Glomerular visceral epithelial cell (primary cell): Measurements from ENCODE around the gene CADPS.

Source experiments
- DNase-seq: peaks from one replicate; pipeline ENCODE4 v3.0.0-alpha.2; 2016; ENCODE audit errors: extremely low spot score

Gene CADPS

GRCh38 chr3:62749657-62750056, 125.6 kb downstream of the CADPS start:
- no peak for DNase-seq

- no peak for DNase-seq
Observed at GRCh38 chr3:62749130-62749529, 126.1 kb downstream of the CADPS start.

GRCh38 chr3:62737449-62737848, 137.8 kb downstream of the CADPS start:
- DNase-seq = no peak

GRCh38 chr3:62735510-62735909, 139.7 kb downstream of the CADPS start:
- no peak for DNase-seq

GRCh38 chr3:62732183-62732904, 142.9 kb downstream of the CADPS start:
- no peak for DNase-seq

- DNase-seq = no peak
Observed at GRCh38 chr3:62727981-62728380, 147.2 kb downstream of the CADPS start.

GRCh38 chr3:62727536-62727935, 147.7 kb downstream of the CADPS start:
- no peak for DNase-seq

- DNase-seq = no peak
Observed at GRCh38 chr3:62724503-62724902, 150.7 kb downstream of the CADPS start.

GRCh38 chr3:62723914-62724217, 151.3 kb downstream of the CADPS start:
- no peak for DNase-seq

- no peak for DNase-seq
Observed at GRCh38 chr3:62723166-62723913, 151.9 kb downstream of the CADPS start.

- DNase-seq = no peak
Observed at GRCh38 chr3:62722344-62722743, 152.9 kb downstream of the CADPS start.

- DNase-seq = no peak
Observed at GRCh38 chr3:62718515-62719320, 156.5 kb downstream of the CADPS start.

- DNase-seq = no peak
Observed at GRCh38 chr3:62718011-62718410, 157.2 kb downstream of the CADPS start.

GRCh38 chr3:62712746-62713145, 162.5 kb downstream of the CADPS start:
- no peak for DNase-seq

GRCh38 chr3:62710751-62711150, 164.5 kb downstream of the CADPS start:
- DNase-seq = no peak

GRCh38 chr3:62708638-62709373, 166.4 kb downstream of the CADPS start:
- no peak for DNase-seq

- DNase-seq = no peak
Observed at GRCh38 chr3:62705721-62706120, 169.5 kb downstream of the CADPS start.

- DNase-seq = no peak
Observed at GRCh38 chr3:62703451-62704167, 171.6 kb downstream of the CADPS start.

GRCh38 chr3:62700357-62700756, 174.9 kb downstream of the CADPS start:
- DNase-seq = no peak

- DNase-seq = no peak
Observed at GRCh38 chr3:62699728-62700127, 175.5 kb downstream of the CADPS start.

- no peak for DNase-seq
Observed at GRCh38 chr3:62696011-62696410, 179.2 kb downstream of the CADPS start.
